Motor neuron (in vitro differentiated cells): ENCODE results near the gene ZGPAT. TPM values are rescaled to one million over a fixed set of nuclear protein-coding genes. Genes with fewer than 3 reads are reported as not detected.
A peak's percentile ranks its signal among the peaks of the same experiment; 100 is the strongest.

ENCODE experiments used
- ATAC-seq, 8 experiments: fragments of 200-7000 bp; cut with Tn5 transposase; replicated peaks in 6 of 8; 2 replicates each; pipeline ENCODE4 v1.8.0; 2021; ENCODE audit warnings: mild to moderate bottlenecking in 8 of 8, moderate library complexity in 8 of 8
- H3K27ac ChIP-seq, 2 donors: fragments of 250-450 bp; sonication (Bioruptor Pico); 2 replicates each; pipeline ENCODE4 v1.9.0; 2021; ENCODE audit warnings: antibody characterized with exemption in 2 of 2, mild to moderate bottlenecking in 2 of 2, moderate library complexity in 1 of 2
- H3K4me1 ChIP-seq, 2 donors: fragments of 250-450 bp; sonication (Bioruptor Pico); replicated peaks in 1 of 2; 2 replicates each; pipeline ENCODE4 v1.6.1; 2021; ENCODE audit warnings: antibody characterized with exemption in 2 of 2, mild to moderate bottlenecking in 2 of 2, moderate library complexity in 1 of 2
- H3K4me3 ChIP-seq, 5 donors: fragments of 250-450 bp; sonication (Bioruptor Pico); 2 replicates each; pipeline ENCODE4 v1.9.0; 2021; ENCODE audit warnings: antibody characterized with exemption in 5 of 5, mild to moderate bottlenecking in 5 of 5, moderate library complexity in 4 of 5
- WGBS, 10 experiments: fragments of 450-650 bp; shearing (Covaris generic); methylation state at CpG; one replicate each; pipeline ENCODE4 v1.0.0; 2022; 5-methylcytosine and 5-hydroxymethylcytosine counted together
- in situ Hi-C, 9 experiments: fragments of 400-800 bp; cut with MboI; loops; one replicate each; pipeline ENCODE4 v1.15.0; 2021; ENCODE audit warnings: low sequenced_read_pairs in 9 of 9, low pct_unique_long_range_greater_than_20kb in 2 of 9; ENCODE audit not compliant: unreplicated experiment in 9 of 9
- total RNA-seq, 8 experiments: library from RNA; unstranded; fragments of 300-600 nt; gene quantifications; 2 replicates each; pipeline versions ENCODE4 v1.2.3 to v1.2.4, GENCODE V29; 2022

Gene ZGPAT
- total RNA-seq, 8 experiments from 2014 or later = 10.4 to 28.3 (median 15.7) TPM

- in situ Hi-C loops = no loop called here
- peaks cover 8 to 9% of the 10 kb centered on the region in 2 donors for H3K4me1 ChIP-seq
- WGBS, 10 experiments = 60 to 100% (median 93%) methylated on average over 1 to 7 of the region's 25 CpGs; no CpG with 5 or more reads in 5 of the 10 experiments
- H3K4me3 ChIP-seq = no peak overlapping the region
- no peak for ATAC-seq
- no peak overlapping the region for H3K27ac ChIP-seq
Measured at GRCh38 chr20:63744574-63745423, 37.0 kb downstream of the ZGPAT start.

GRCh38 chr20:63745424-63745805 is 37.6 kb downstream of the ZGPAT start:
- in situ Hi-C loops = no loop called here
- 58 to 92% (median 79%) methylated on average over 1 to 4 of the region's 15 CpGs; no CpG with 5 or more reads in 5 of the 10 experiments for WGBS, 10 experiments

GRCh38 chr20:63745961-63746731 is 38.3 kb downstream of the ZGPAT start:
- no peak overlapping the region for H3K27ac ChIP-seq
- peak in 3 of 8 experiments; percentile 4 to 12 (median 6) for ATAC-seq
- 73 to 100% (median 83%) methylated on average over 1 to 8 of the region's 26 CpGs; no CpG with 5 or more reads in 3 of the 10 experiments for WGBS, 10 experiments
- H3K4me1 ChIP-seq = peaks cover 8 to 10% of the 10 kb centered on the region in 2 donors
- H3K4me3 ChIP-seq = no peak overlapping the region
- in situ Hi-C loops = no loop called here

More at GRCh38 chr20:63745424-63745805, 37.6 kb downstream of the ZGPAT start:
- Histone ChIP-seq H3K4me3 (no peak overlapping the region), H3K27ac (no peak overlapping the region), H3K4me1 (peaks cover 8 to 9% of the 10 kb centered on the region in 2 donors)
- ATAC-seq = no peak

GRCh38 chr20:63746751-63747315 is 39.0 kb downstream of the ZGPAT start:
- 85% methylated on average over 11 of the region's 47 CpGs; no CpG with 5 or more reads in 9 of the 10 experiments for WGBS, 10 experiments
- in situ Hi-C loops = no loop called here
- Histone ChIP-seq H3K4me3 (no peak overlapping the region), H3K27ac (no peak overlapping the region), H3K4me1 (peaks cover 1 to 6% of the 10 kb centered on the region in 2 donors)
- ATAC-seq = peak in 2 of 8 experiments; percentile 1

GRCh38 chr20:63747622-63748069 is 39.8 kb downstream of the ZGPAT start:
- ATAC-seq = peak in 5 of 8 experiments; percentile 4 to 16 (median 11)
- no CpG with 5 or more reads among the region's 13 CpGs for WGBS, 10 experiments
- in situ Hi-C loops = no loop called here

GRCh38 chr20:63748070-63748933 is 40.5 kb downstream of the ZGPAT start:
- Histone ChIP-seq H3K27ac (no peak overlapping the region), H3K4me1 (peaks cover 0 to 4% of the 10 kb centered on the region in 2 donors), H3K4me3 (no peak overlapping the region)
- WGBS, 10 experiments = 0 to 100% (median 80%) methylated on average over 1 to 7 of the region's 20 CpGs; no CpG with 5 or more reads in 4 of the 10 experiments
- in situ Hi-C loops = no loop called here
- peak in 5 of 8 experiments; percentile 1 to 10 (median 8) for ATAC-seq

More at GRCh38 chr20:63747622-63748069, 39.8 kb downstream of the ZGPAT start:
- Histone ChIP-seq H3K27ac (peak overlapping the region in 1 of 2 donors; percentile 2), H3K4me1 (peaks cover 0 to 4% of the 10 kb centered on the region in 2 donors), H3K4me3 (no peak overlapping the region)

- Histone ChIP-seq H3K4me3 (no peak overlapping the region), H3K27ac (no peak overlapping the region), H3K4me1 (peaks cover 0 to 4% of the 10 kb centered on the region in 2 donors)
- in situ Hi-C loops = no loop called here
- WGBS, 10 experiments = 53 to 72% methylated on average over 3 to 4 of the region's 11 CpGs; no CpG with 5 or more reads in 8 of the 10 experiments
- no peak for ATAC-seq
Measured at GRCh38 chr20:63748934-63749270, 41.1 kb downstream of the ZGPAT start.

- Histone ChIP-seq H3K4me1 (peaks cover 0 to 4% of the 10 kb centered on the region in 2 donors), H3K27ac (no peak overlapping the region), H3K4me3 (no peak overlapping the region)
- in situ Hi-C loops = loop anchor here in 1 of 9 experiments (25.0 kb wide), 1 partner anchor 112 kb away; the partner anchor contains the start of genes ABHD16B and TPD52L2
- ATAC-seq = no peak
- WGBS, 10 experiments = 43 to 100% (median 93%) methylated on average over 1 to 8 of the region's 16 CpGs; no CpG with 5 or more reads in 1 of the 10 experiments
Measured at GRCh38 chr20:63749597-63750508, 42.0 kb downstream of the ZGPAT start.

GRCh38 chr20:63750807-63751470 is 43.1 kb downstream of the ZGPAT start:
- WGBS, 10 experiments = 32 to 74% (median 63%) methylated on average over 4 to 15 of the region's 26 CpGs; no CpG with 5 or more reads in 4 of the 10 experiments
- peak overlapping the region in 1 of 2 donors; percentile 47 for H3K27ac ChIP-seq
- in situ Hi-C loops = loop anchor here in 1 of 9 experiments (25.0 kb wide), 1 partner anchor 111 kb away; the partner anchor contains the start of genes ABHD16B and TPD52L2

GRCh38 chr20:63751471-63752271 is 43.8 kb downstream of the ZGPAT start:
- Histone ChIP-seq H3K4me3 (no peak overlapping the region), H3K27ac (peak overlapping the region in 1 of 2 donors; percentile 47), H3K4me1 (peaks cover 0 to 4% of the 10 kb centered on the region in 2 donors)
- in situ Hi-C loops = loop anchor here in 1 of 9 experiments (25.0 kb wide), 1 partner anchor 111 kb away; the partner anchor contains the start of genes ABHD16B and TPD52L2
- WGBS, 10 experiments = 50 to 100% (median 100%) methylated on average over 1 to 8 of the region's 45 CpGs; no CpG with 5 or more reads in 7 of the 10 experiments
- no peak for ATAC-seq

More at GRCh38 chr20:63750807-63751470, 43.1 kb downstream of the ZGPAT start:
- no peak for ATAC-seq
- no peak overlapping the region for H3K4me3 ChIP-seq
- H3K4me1 ChIP-seq = peaks cover 0 to 4% of the 10 kb centered on the region in 2 donors
